HepG2 (cell line): ENCODE measurements around the gene FAM167B. TPM values are rescaled to one million over a fixed set of nuclear protein-coding genes. Genes with fewer than 3 reads are reported as not detected.
A peak's percentile ranks its signal among the peaks of the same experiment; 100 is the strongest.

Source experiments
- ATAC-seq: fragments of 200-7000 bp; cut with Tn5 transposase; 3 replicates; pipeline ENCODE4 v1.9.1; 2020; ENCODE audit warnings: mild to moderate bottlenecking, moderate library complexity
- BruUV-seq: library from RNA; stranded (reverse); fragments of 400-500 nt; replicated peaks from 2 replicates; lab custom pipeline; 2021; lab: Mats Ljungman, UMichigan
- CTCF ChIA-PET: fragments of 300-600 bp; formaldehyde crosslinking; extraction: SDS; loops from one replicate; lab custom pipeline; 2021; ENCODE audit warnings: low total read pairs, inconsistent platforms, low intra/inter-chr PET ratio; lab: Yijun Ruan, JAX
- POLR2A ChIA-PET: fragments of 350-600 bp; sonication (Branson Sonifier 250); formaldehyde crosslinking; loops from one replicate; lab custom pipeline; 2020; ENCODE audit warnings: antibody characterized with exemption, inconsistent platforms; lab: Yijun Ruan, JAX
- DNase-seq: peaks from one replicate; pipeline ENCODE4 v3.0.0-alpha.2; 2015; ENCODE audit warnings: low spot score
- FAIRE-seq: peaks from 3 replicates; lab custom pipeline; 2011; peaks lifted over from hg19 to GRCh38; lab: Jason Lieb, UNC
- H2AFZ ChIP-seq: one replicate; pipeline ENCODE4 v1.6.1; 2011; ENCODE audit warnings: low read length, inconsistent platforms
- H3K27ac ChIP-seq: fragments of 300-600 bp; 3 replicates; pipeline ENCODE4 v1.8.0; 2011; ENCODE audit warnings: mixed run types, mild to moderate bottlenecking, mixed read lengths, low read length, inconsistent platforms; ENCODE audit not compliant: insufficient read depth; ENCODE audit errors: extremely low read length
- H3K27me3 ChIP-seq, 2 experiments: fragments of 200-600 bp in 1 of 2; 2 replicates in 1 of 2; 3 replicates in 1 of 2; pipeline versions ENCODE4 v1.6.0 to v1.8.0; 2011; ENCODE audit warnings: low read length in 2 of 2, mild to moderate bottlenecking in 2 of 2, moderate library complexity in 2 of 2, inconsistent platforms in 1 of 2; ENCODE audit not compliant: insufficient read depth in 2 of 2, control insufficient read depth in 1 of 2
- H3K36me3 ChIP-seq, 2 experiments: fragments of 200-600 bp in 1 of 2; replicated peaks in 1 of 2; 2 replicates in 1 of 2; 3 replicates in 1 of 2; pipeline versions ENCODE4 v1.5.1 to v1.8.0; 2011; ENCODE audit warnings: low read length in 2 of 2, inconsistent platforms in 1 of 2; ENCODE audit not compliant: insufficient read depth in 2 of 2, control insufficient read depth in 1 of 2
- H3K4me1 ChIP-seq: 2 replicates; pipeline ENCODE4 v1.5.1; 2012; ENCODE audit warnings: low read length, inconsistent platforms; ENCODE audit not compliant: insufficient read depth
- H3K4me2 ChIP-seq: 2 replicates; pipeline ENCODE4 v1.6.0; 2011; ENCODE audit warnings: low read depth, low read length, inconsistent platforms
- H3K4me3 ChIP-seq, 3 experiments: fragments of 200-600 bp in 1 of 3; sonication (generic), shearing (Covaris generic) in 1 of 3; replicated peaks in 1 of 3; 2 replicates each; pipeline ENCODE4 v1.5.1; 2011 to 2016; ENCODE audit warnings: low read length in 3 of 3, inconsistent platforms in 2 of 3, low read depth in 2 of 3, mild to moderate bottlenecking in 2 of 3, control low read depth in 1 of 3, mixed read lengths in 1 of 3; ENCODE audit not compliant: insufficient read depth in 1 of 3
- H3K79me2 ChIP-seq: one replicate; pipeline ENCODE4 v1.6.1; 2011; ENCODE audit warnings: low read length, inconsistent platforms; ENCODE audit not compliant: insufficient read depth
- H3K9ac ChIP-seq: 2 replicates; pipeline ENCODE4 v1.6.0; 2011; ENCODE audit warnings: mild to moderate bottlenecking, low read depth, low read length, inconsistent platforms; ENCODE audit not compliant: insufficient read depth
- H3K9me3 ChIP-seq: 2 replicates; pipeline ENCODE4 v1.5.1; 2012; ENCODE audit warnings: mild to moderate bottlenecking, low read length
- H4K20me1 ChIP-seq: 2 replicates; pipeline ENCODE4 v1.6.0; 2011; ENCODE audit warnings: inconsistent platforms, mild to moderate bottlenecking, low read length, moderate library complexity; ENCODE audit not compliant: insufficient read depth
- AFF4 ChIP-seq: sonication (generic); formaldehyde crosslinking; IDR thresholded peaks from 2 replicates; pipeline ENCODE4 v1.4.0; 2020; ENCODE audit warnings: missing genetic modification reagents
- BCLAF1 ChIP-seq: fragments of 450-650 bp; IDR thresholded peaks from 2 replicates; pipeline ENCODE4 v1.6.1; 2017; ENCODE audit warnings: mild to moderate bottlenecking
- ETV5 ChIP-seq: IDR thresholded peaks from 2 replicates; pipeline ENCODE4 v1.6.1; 2018; ENCODE audit warnings: missing biosample characterization, missing genetic modification reagents, inconsistent platforms, borderline replicate concordance
- GABPB1 ChIP-seq: IDR thresholded peaks from 2 replicates; pipeline ENCODE4 v1.6.1; 2016; ENCODE audit warnings: mild to moderate bottlenecking, missing genetic modification reagents, moderate library complexity, missing compliant biosample characterization
- HNF1A ChIP-seq, 2 experiments: sonication (generic) in 1 of 2; formaldehyde crosslinking in 1 of 2; IDR thresholded peaks; 2 replicates each; pipeline versions ENCODE4 v1.4.0 to v1.6.1; 2016 to 2020; ENCODE audit warnings: borderline replicate concordance in 1 of 2, low read depth in 1 of 2, mild to moderate bottlenecking in 1 of 2, missing genetic modification reagents in 1 of 2
- HNRNPH1 ChIP-seq: fragments of 200-400 bp; formaldehyde crosslinking; optimal IDR thresholded peaks from 2 replicates; pipeline ENCODE3; 2017; ENCODE audit warnings: mild to moderate bottlenecking, low read depth, low read length
- HOXA7 ChIP-seq: sonication (generic); formaldehyde crosslinking; IDR thresholded peaks from 2 replicates; pipeline ENCODE4 v1.8.1; 2022; ENCODE audit warnings: mild to moderate bottlenecking, missing genetic modification reagents, moderate library complexity
- RORA ChIP-seq: sonication (generic); formaldehyde crosslinking; IDR thresholded peaks from 2 replicates; pipeline ENCODE4 v1.5.0; 2020; ENCODE audit warnings: mild to moderate bottlenecking, missing genetic modification reagents, moderate library complexity
- SRSF1 ChIP-seq: fragments of 200-400 bp; formaldehyde crosslinking; optimal IDR thresholded peaks from 2 replicates; pipeline ENCODE3; 2017; ENCODE audit warnings: mild to moderate bottlenecking, low read depth, low read length, moderate library complexity
- ZNF33A ChIP-seq: sonication (generic); formaldehyde crosslinking; IDR thresholded peaks from 2 replicates; pipeline ENCODE4 v1.5.1; 2020; ENCODE audit warnings: missing genetic modification reagents, mild to moderate bottlenecking, moderate library complexity, borderline replicate concordance
- ZNF543 ChIP-seq: sonication (generic); formaldehyde crosslinking; IDR thresholded peaks from 2 replicates; pipeline ENCODE4 v1.4.0; 2020; ENCODE audit warnings: mild to moderate bottlenecking, missing genetic modification reagents
- WGBS: methylation state at CpG from one replicate; pipeline ENCODE4 v1.1.6; 2017; ENCODE audit warnings: low lambda C conversion rate; 5-methylcytosine and 5-hydroxymethylcytosine counted together
- in situ Hi-C: cut with HindIII; loops from 2 replicates; pipeline ENCODE4 v1.10.0; 2017; ENCODE audit warnings: low pct_unique_long_range_greater_than_20kb; ENCODE audit not compliant: extremely low pct_ligation_motif_present
- intact Hi-C: fragments of 100-400 bp; cut with micrococcal nuclease; formaldehyde crosslinking; loops from one replicate; pipeline ENCODE4 v1.10.0; 2022; ENCODE audit not compliant: unreplicated experiment
- polyA plus RNA-seq, 8 experiments: library from polyadenylated mRNA; depleted of rRNA in 3 of 8; stranded (reverse) in 7 of 8; unstranded in 1 of 8; fragments of >200 nt; fragmentation: Illumina TruSeq in 4 of 8; extraction: Trizol in 4 of 8; gene quantifications; 2 replicates each; pipeline versions ENCODE4 v1.2.1 to v1.2.3, GENCODE V29; 2011 to 2016; ENCODE audit warnings: low read depth in 4 of 8, missing spikeins in 1 of 8, mixed read lengths in 1 of 8; ENCODE audit not compliant: insufficient read depth in 1 of 8
- total RNA-seq, 5 experiments: library from RNA; depleted of rRNA; stranded (reverse); fragments of >200 nt; fragmentation: Illumina TruSeq; extraction: Trizol; gene quantifications; 2 replicates each; pipeline ENCODE4 v1.2.3, GENCODE V29; 2016; ENCODE audit warnings: low read depth in 1 of 5

The FAM167B gene
- total and polyA plus RNA-seq, 2 of the 13 experiments (the other 11 are each of a cell fraction or from before 2014, with no cell fraction given): 0.15 to 0.70 TPM

- Histone ChIP-seq H3K27ac (peak within 1 kb of the TSS; percentile 92), H3K4me1 (peaks cover 100% of the 10 kb centered on the region), H3K36me3 (no peaks in the 10 kb centered on the region), H3K4me2 (peak within 1 kb of the TSS; percentile 91), H3K79me2 (no peaks in the 10 kb centered on the region), H3K27me3 (no peaks in the 10 kb centered on the region), H3K4me3 (peak within 1 kb of the TSS; percentile 8 to 53 (median 33); a peak in 5 of 6 replicates), H4K20me1 (no peaks in the 10 kb centered on the region), H3K9ac (peak within 1 kb of the TSS; percentile 76), H2AFZ (no peak within 1 kb of the TSS), H3K9me3 (no peaks in the 10 kb centered on the region)
- ChIA-PET CTCF (no interaction called here), POLR2A (interaction anchor here (0.8 to 7.1 kb wide), 22 partner anchors 8 to 101 kb away, joined by 3 to 48 read pairs (median 6); partner anchors contain the start of genes HDAC1, MARCKSL1 and TXLNA)
- ATAC-seq (peak; percentile 3), DNase-seq (no peak), FAIRE-seq (no peak)
- intact Hi-C loops (no loop called here), in situ Hi-C loops (no loop called here)
- BruUV-seq: no TSS peak
- 52% methylated on average over 22 of the region's 25 CpGs for WGBS
- TF ChIP-seq GABPB1 (peak; percentile 37; the same call in 1 of the 2 replicates), RORA (CRISPR knock-in tag) (no peak), ETV5 (CRISPR knock-in tag) (0 out of 2 replicates have a peak, but pooled peaks have one; percentile 6), HNF1A (IDR thresholded peaks at IDR 0.05; ENCODE audit: low read depth) (no peak), HNF1A (CRISPR knock-in tag; IDR thresholded peaks at IDR 0.05; ENCODE audit: borderline replicate concordance) (no peak), SRSF1 (peak; percentile 32), ZNF543 (CRISPR knock-in tag) (0 out of 2 replicates have a peak, but pooled peaks have one; percentile 1), AFF4 (no peak), HOXA7 (CRISPR knock-in tag) (no peak), ZNF33A (CRISPR knock-in tag) (no peak), HNRNPH1 (peak; percentile 75), BCLAF1 (no peak)
These were observed 4.1 kb downstream of the FAM167B start, which contains the start of gene LCK for GRCh38 chr1:32250893-32251716. LCK (plus strand) TSS chr1:32251265; CDS start chr1:32274330, 23,065 bp downstream.
